Muscle of leg (tissue), 11 donors: Measurements from ENCODE around the gene CENATAC. TPM values are rescaled to one million over a fixed set of nuclear protein-coding genes. Genes with fewer than 3 reads are reported as not detected.
"Not testable (repeated sequence)": the region's sequence is repeated elsewhere in the genome, so short reads cannot be mapped to it uniquely, and the experiment has no call there.

Experiments
- DNase-seq: peaks from one replicate; pipeline ENCODE4 v3.0.0; 2013
- H3K27ac ChIP-seq: one replicate; pipeline ENCODE4 v1.5.1; 2013; ENCODE audit warnings: mild to moderate bottlenecking, low read length, control low read depth
- H3K27me3 ChIP-seq: one replicate; pipeline ENCODE4 v1.6.1; 2013; ENCODE audit warnings: low read length; ENCODE audit not compliant: control insufficient read depth, insufficient read depth
- H3K36me3 ChIP-seq: one replicate; pipeline ENCODE4 v1.6.1; 2013; ENCODE audit warnings: low read length; ENCODE audit not compliant: control insufficient read depth, insufficient read depth
- H3K4me1 ChIP-seq: one replicate; pipeline ENCODE4 v1.6.1; 2013; ENCODE audit warnings: low read length; ENCODE audit not compliant: control insufficient read depth, insufficient read depth
- H3K4me3 ChIP-seq: one replicate; pipeline ENCODE4 v1.5.1; 2013; ENCODE audit warnings: low read length, control low read depth
- H3K9me3 ChIP-seq: replicated peaks from 2 replicates; pipeline ENCODE4 v1.6.1; 2013; ENCODE audit warnings: low read depth, low read length; ENCODE audit not compliant: control insufficient read depth
- WGBS: methylation state at CpG from one replicate; pipeline ENCODE4 v1.1.5; 2013; ENCODE audit warnings: missing lambda C conversion rate; ENCODE audit not compliant: insufficient coverage; 5-methylcytosine and 5-hydroxymethylcytosine counted together
- polyA plus RNA-seq, 8 donors: library from polyadenylated mRNA; unstranded; fragments of 120-200 nt; gene quantifications; one replicate each; pipeline versions ENCODE4 v1.2.1 to v1.2.3, GENCODE V29; 2013; ENCODE audit warnings: inconsistent platforms in 1 of 8, low replicate concordance in 1 of 8; ENCODE audit not compliant: insufficient read length in 8 of 8, insufficient read depth in 1 of 8
- total RNA-seq: library from RNA; stranded (reverse); fragments of 120-200 nt; gene quantifications from one replicate; pipeline ENCODE4 v1.2.4, GENCODE V29; 2013

The CENATAC gene
- total and polyA plus RNA-seq, 9 donors, result 8.5 to 25.0 (median 12.5) TPM

DNA sequence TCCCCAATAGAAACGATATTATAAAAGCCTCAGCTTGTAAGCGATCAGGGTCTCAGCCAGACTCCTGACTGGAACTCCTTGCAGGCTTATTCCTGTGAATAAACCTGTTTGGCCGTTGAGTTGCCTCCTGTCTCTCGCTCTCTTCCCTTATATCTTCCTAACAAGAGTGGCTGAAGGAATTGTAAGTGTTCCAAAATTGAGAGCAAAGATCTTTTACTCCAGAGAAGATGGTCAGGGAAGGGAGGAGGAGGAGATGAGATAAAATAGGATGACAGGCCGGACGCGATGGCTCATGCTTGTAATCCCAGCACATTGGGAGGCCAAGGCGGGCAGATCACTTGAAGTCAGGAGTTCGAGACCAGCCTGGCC lies 34.0 kb downstream of the CENATAC start:
- DNase-seq, result no peak
- H3K27me3 ChIP-seq, result no peaks in the 10 kb centered on the region
- 89% methylated on average over 6 of the region's 9 CpGs for WGBS

GRCh38 chr11:119033421-119033820 lies 35.5 kb downstream of the CENATAC start:
- 80% methylated on average over 4 of the region's 10 CpGs for WGBS
- H3K9me3 ChIP-seq, H3K4me3 ChIP-seq, H3K27me3 ChIP-seq, H3K27ac ChIP-seq, H3K36me3 ChIP-seq, DNase-seq: not testable (repeated sequence)
- peaks cover 13% of the 10 kb centered on the region for H3K4me1 ChIP-seq

More for the DNA sequence above, 34.0 kb downstream of the CENATAC start:
- peaks cover 16% of the 10 kb centered on the region for H3K36me3 ChIP-seq
- no peak overlapping the region for H3K27ac ChIP-seq
- H3K9me3 ChIP-seq, result no peaks in the 10 kb centered on the region
- H3K4me1 ChIP-seq, result peaks cover 22% of the 10 kb centered on the region
- H3K4me3 ChIP-seq, result no peak overlapping the region

DNA sequence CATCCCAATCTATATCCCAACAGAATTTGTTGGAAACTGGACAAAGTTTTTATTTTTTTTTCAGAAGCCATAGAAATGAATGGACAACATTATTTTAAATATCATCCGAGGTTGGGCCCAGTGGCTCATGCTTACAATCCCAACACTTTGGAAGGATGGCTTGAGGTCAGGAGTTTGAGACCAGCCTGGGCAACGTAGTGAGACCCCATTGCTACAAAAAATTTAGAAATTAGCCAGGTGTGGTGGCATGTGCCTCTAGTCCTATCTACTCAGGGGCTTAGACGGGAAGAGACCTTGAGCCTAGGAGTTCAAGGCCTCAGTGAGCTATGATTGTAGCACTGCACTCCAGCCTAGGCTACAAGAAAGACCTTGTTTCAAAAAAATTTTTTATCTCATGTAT lies 36.9 kb downstream of the CENATAC start:
- H3K9me3 ChIP-seq, result no peaks in the 10 kb centered on the region
- no peaks in the 10 kb centered on the region for H3K36me3 ChIP-seq
- no CpG with 5 or more reads among the region's 3 CpGs for WGBS
- no peak for DNase-seq
- H3K4me3 ChIP-seq, result no peak overlapping the region
- H3K4me1 ChIP-seq, result peaks cover 7% of the 10 kb centered on the region
- H3K27ac ChIP-seq, result no peak overlapping the region
- no peaks in the 10 kb centered on the region for H3K27me3 ChIP-seq

- no peaks in the 10 kb centered on the region for H3K4me1 ChIP-seq
- no peak overlapping the region for H3K4me3 ChIP-seq
- no peaks in the 10 kb centered on the region for H3K27me3 ChIP-seq
- no peaks in the 10 kb centered on the region for H3K9me3 ChIP-seq
- H3K27ac ChIP-seq, result no peak overlapping the region
- H3K36me3 ChIP-seq, result no peaks in the 10 kb centered on the region
- no peak for DNase-seq
- 92% methylated on average over 4 of the region's 5 CpGs for WGBS
These were observed 40.9 kb downstream of the CENATAC start for GRCh38 chr11:119038884-119039283.

DNA sequence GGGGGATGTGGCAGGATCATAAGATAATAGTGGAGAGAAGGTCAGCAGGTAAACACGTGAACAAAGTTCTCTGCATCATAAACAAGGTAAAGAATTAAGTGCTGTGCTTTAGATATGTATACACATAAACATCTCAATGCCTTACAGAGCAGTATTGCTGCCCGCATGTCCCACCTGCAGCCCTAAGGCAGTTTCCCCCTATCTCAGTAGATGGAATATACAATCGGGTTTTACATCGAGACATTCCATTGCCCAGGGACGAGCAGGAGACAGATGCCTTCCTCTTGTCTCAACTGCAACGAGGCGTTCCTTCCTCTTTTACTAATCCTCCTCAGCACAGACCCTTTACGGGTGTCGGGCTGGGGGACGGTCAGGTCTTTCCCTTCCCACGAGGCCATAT lies 41.5 kb downstream of the CENATAC start:
- not testable (repeated sequence) for H3K27ac ChIP-seq, H3K9me3 ChIP-seq, DNase-seq, H3K36me3 ChIP-seq, H3K4me3 ChIP-seq, H3K27me3 ChIP-seq, H3K4me1 ChIP-seq
- WGBS, result no CpG with 5 or more reads among the region's 11 CpGs

DNA sequence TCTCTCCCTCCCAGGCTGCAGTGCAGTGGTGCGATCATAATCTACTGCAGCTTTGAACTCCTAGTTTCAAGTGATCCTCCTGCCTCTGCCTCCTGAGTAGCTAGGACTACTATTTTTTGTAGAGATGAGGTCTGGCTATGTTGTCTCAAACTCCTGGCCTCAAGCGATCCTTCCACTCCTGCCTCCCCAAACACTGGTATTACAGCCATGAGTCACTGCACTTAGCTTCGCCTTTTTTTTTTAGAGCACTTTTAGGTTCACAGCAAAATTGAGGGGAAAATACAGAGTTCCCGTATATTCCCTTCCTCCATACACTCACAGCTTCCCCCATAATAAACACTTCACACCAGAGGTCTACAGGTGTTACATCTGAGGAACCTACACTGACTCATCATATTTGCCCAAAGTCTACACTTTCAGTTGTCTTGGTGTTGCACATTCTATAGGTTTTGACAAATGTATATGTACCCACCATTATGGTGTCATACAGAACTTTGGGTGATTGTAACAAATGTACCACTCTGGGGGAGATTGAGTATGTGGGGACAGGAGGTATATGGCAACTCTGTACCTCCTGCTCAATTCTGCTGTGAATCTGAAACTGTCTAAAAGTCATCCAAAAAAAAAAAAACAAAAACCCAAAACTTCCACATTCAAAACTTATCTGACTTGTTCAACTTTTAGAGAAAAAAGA lies 44.0 kb downstream of the CENATAC start:
- Histone ChIP-seq H3K9me3 (no peaks in the 10 kb centered on the region), H3K36me3 (peaks cover 23% of the 10 kb centered on the region), H3K27me3 (no peaks in the 10 kb centered on the region), H3K4me1 (no peaks in the 10 kb centered on the region), H3K4me3 (no peak overlapping the region), H3K27ac (no peak overlapping the region)
- no peak for DNase-seq
- WGBS, result 82% methylated on average over 3 of the region's 4 CpGs

GRCh38 chr11:119042927-119043326 lies 45.0 kb downstream of the CENATAC start:
- no peak overlapping the region for H3K27ac ChIP-seq
- 86% methylated on average over 3 of the region's 9 CpGs for WGBS
- no peaks in the 10 kb centered on the region for H3K9me3 ChIP-seq
- H3K27me3 ChIP-seq, result no peaks in the 10 kb centered on the region
- no peaks in the 10 kb centered on the region for H3K4me1 ChIP-seq
- no peak overlapping the region for H3K4me3 ChIP-seq
- DNase-seq, result no peak
- peaks cover 32% of the 10 kb centered on the region for H3K36me3 ChIP-seq

GRCh38 chr11:119044708-119045107 lies 46.8 kb downstream of the CENATAC start:
- 100% methylated on average over 1 of the region's 6 CpGs for WGBS
- no peak for DNase-seq
- Histone ChIP-seq H3K27me3 (no peaks in the 10 kb centered on the region), H3K4me1 (no peaks in the 10 kb centered on the region), H3K4me3 (no peak overlapping the region), H3K27ac (no peak overlapping the region), H3K9me3 (no peaks in the 10 kb centered on the region), H3K36me3 (peaks cover 50% of the 10 kb centered on the region)

DNA sequence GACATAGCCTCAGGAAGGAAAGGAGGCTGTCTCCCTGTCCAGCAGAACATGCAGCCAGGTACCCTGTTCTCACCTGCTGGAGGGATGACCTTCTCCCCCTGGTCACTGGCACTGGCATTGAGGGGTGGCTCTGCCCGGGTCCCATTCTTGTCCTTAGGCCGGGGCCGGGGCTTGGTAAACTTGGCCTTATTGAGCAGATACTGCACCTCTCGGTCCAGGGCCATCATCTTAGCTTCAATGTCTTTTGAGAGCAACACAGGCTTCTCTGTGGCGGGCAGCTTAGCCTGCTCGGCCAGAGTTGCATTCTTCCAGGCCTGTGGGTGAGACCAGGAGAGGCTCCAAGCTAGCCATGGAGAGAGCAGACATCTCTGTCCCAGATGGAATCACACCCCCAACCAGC lies 48.6 kb downstream of the CENATAC start:
- H3K4me3 ChIP-seq, result no peak overlapping the region
- 94% methylated on average over 6 of the region's 6 CpGs for WGBS
- H3K4me1 ChIP-seq, result no peaks in the 10 kb centered on the region
- peaks cover 66% of the 10 kb centered on the region for H3K36me3 ChIP-seq
- H3K27ac ChIP-seq, result no peak overlapping the region
- no peaks in the 10 kb centered on the region for H3K27me3 ChIP-seq
- H3K9me3 ChIP-seq, result no peaks in the 10 kb centered on the region
- DNase-seq, result no peak

DNA sequence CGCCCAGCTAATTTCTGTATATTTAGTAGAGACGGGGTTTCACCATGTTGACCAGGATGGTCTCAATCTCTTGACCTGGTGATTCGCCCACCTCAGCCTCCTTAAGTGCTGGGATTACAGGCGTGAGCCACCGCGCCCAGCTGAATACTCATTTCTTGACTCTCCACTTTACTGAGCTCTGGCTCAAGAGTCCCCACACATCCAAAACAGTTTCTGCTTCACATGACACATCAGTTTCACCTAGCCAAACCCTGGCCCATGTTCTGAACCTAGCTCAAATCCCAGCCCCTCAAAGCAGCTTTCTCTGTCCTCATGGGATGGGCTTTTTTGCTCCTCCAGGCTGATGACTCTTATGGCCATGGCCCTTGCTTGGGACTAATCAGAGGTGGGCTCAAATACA lies 49.3 kb downstream of the CENATAC start:
- no peaks in the 10 kb centered on the region for H3K9me3 ChIP-seq
- H3K4me3 ChIP-seq, result no peak overlapping the region
- DNase-seq, result no peak
- WGBS, result 100% methylated on average over 3 of the region's 6 CpGs
- H3K4me1 ChIP-seq, result no peaks in the 10 kb centered on the region
- H3K27me3 ChIP-seq, result no peaks in the 10 kb centered on the region
- peaks cover 73% of the 10 kb centered on the region for H3K36me3 ChIP-seq
- no peak overlapping the region for H3K27ac ChIP-seq

- 100% methylated on average over 3 of the region's 9 CpGs for WGBS
- H3K36me3 ChIP-seq, result peaks cover 88% of the 10 kb centered on the region
These were observed 50.7 kb downstream of the CENATAC start for GRCh38 chr11:119048644-119049043.

More at GRCh38 chr11:119048644-119049043, 50.7 kb downstream of the CENATAC start:
- no peak overlapping the region for H3K27ac ChIP-seq
- no peaks in the 10 kb centered on the region for H3K27me3 ChIP-seq
- H3K4me1 ChIP-seq, result no peaks in the 10 kb centered on the region
- no peak overlapping the region for H3K4me3 ChIP-seq
- no peak for DNase-seq
- H3K9me3 ChIP-seq, result no peaks in the 10 kb centered on the region
